IPS DF 4.7 (cell line): Measurements from ENCODE around the gene SDR9C7.
"Not testable (repeated sequence)": the region's sequence is repeated elsewhere in the genome, so short reads cannot be mapped to it uniquely, and the experiment has no call there.

Experiments
- DNase-seq: peaks from one replicate; pipeline ENCODE4 v3.0.0-alpha.2; 2013; ENCODE audit warnings: low spot score; ENCODE audit errors: extremely low read depth

Gene SDR9C7

GRCh38 chr12:56916296-56916995 lies 17.8 kb downstream of the SDR9C7 start:
- no peak for DNase-seq

- no peak for DNase-seq
Measured at GRCh38 chr12:56914724-56915123, 19.5 kb downstream of the SDR9C7 start.

DNA sequence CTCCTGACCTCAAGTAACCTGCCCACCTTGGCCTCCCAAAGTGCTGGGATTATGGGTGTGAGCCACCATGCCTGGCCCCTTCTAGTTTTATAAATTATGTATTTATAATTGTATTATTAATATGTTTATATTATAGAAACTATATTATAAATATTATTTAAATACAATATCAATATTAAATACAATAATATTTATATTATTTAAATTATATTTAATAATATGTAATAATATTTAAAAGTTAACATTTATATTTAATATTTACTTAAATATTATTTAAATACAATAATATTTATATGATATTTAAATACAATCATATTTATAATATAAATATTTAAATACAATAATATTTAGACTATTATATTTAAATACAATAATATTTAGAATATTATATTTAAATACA lies 20.0 kb downstream of the SDR9C7 start:
- DNase-seq: no peak

GRCh38 chr12:56909403-56909802 lies 24.8 kb downstream of the SDR9C7 start:
- DNase-seq: not testable (repeated sequence)

GRCh38 chr12:56908136-56908535 lies 26.1 kb downstream of the SDR9C7 start:
- DNase-seq: no peak

DNA sequence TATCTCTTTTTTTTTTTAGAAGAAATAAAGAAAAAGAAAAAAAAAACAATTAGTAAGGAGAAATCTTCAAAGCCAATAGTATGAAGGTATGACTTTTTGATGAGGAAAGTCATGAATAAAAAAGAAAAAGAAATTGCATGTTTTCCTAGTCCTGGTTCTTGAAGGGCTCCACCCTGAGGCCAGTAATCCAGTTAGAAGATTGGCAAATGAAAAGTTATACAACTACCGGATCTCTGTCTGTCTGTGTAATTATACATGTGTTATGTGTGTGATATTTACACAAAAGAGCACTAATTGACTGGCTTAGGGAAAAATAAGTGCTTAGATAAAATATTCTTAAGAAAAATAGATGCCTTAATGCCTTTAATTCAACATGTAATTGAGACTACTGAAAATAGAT lies 28.4 kb downstream of the SDR9C7 start:
- no peak for DNase-seq

GRCh38 chr12:56903374-56903773 lies 30.8 kb downstream of the SDR9C7 start:
- no peak for DNase-seq

- not testable (repeated sequence) for DNase-seq
Measured at GRCh38 chr12:56901313-56901712, 32.9 kb downstream of the SDR9C7 start.

DNA sequence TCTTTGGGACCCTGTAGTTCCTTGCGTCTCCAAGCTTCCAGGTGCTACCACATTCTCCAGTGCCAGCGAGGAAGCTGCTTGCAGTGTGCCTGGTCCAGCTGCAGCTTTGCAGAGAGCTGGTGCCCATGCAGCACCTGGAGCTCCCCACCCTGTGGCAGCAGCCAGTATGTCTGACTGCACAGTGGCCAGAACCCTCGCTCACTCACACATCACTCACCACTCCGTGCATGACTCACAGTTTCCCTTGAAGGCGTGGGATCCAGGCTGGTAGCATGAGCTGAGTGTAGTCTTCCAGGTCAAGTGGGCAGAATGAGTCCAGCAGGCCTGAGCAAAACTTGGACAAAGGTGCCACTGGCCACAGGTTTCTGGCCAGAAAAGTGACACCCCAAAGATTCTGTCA lies 33.6 kb downstream of the SDR9C7 start:
- no peak for DNase-seq

DNA sequence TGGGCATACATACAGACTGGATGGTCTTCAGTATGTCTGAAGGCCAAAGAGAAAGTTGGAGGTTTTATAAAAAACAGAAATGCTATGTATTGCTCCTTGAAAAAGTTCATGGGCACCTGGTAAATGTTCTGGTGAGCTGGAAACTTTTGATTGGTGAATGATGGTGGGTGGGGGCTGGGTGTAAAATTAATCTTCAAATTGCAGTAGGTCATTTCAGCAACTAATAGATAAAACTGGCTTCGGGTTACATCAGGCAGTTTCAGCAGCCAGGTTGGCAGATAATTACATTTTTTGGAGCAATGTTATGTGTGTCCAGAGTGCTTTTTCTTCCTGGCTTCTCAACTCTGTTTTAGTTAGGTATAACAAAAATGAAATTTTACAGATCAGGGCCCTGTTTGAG lies 35.3 kb downstream of the SDR9C7 start:
- DNase-seq: no peak

- DNase-seq: no peak
Measured at GRCh38 chr12:56897844-56898361, 36.3 kb downstream of the SDR9C7 start.

GRCh38 chr12:56896082-56896481 lies 38.1 kb downstream of the SDR9C7 start:
- no peak for DNase-seq

GRCh38 chr12:56894698-56895368 lies 39.4 kb downstream of the SDR9C7 start:
- DNase-seq: no peak

DNA sequence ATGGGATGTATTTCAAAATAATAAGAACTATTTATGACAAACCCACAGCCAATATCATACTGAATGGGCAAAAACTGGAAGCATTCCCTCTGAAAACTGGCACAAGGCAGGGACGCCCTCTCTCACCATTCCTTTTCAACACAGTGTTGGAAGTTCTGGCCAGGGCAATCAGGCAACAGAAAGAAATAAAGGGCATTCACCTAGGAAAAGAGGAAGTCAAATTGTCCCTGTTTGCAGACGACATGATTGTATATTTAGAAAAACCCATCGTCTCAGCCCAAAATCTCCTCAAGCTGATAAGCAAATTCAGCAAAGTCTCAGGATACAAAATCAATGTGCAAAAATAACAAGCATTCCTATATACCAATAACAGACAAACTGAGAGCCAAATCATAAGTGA lies 42.3 kb downstream of the SDR9C7 start:
- DNase-seq: not testable (repeated sequence)

DNA sequence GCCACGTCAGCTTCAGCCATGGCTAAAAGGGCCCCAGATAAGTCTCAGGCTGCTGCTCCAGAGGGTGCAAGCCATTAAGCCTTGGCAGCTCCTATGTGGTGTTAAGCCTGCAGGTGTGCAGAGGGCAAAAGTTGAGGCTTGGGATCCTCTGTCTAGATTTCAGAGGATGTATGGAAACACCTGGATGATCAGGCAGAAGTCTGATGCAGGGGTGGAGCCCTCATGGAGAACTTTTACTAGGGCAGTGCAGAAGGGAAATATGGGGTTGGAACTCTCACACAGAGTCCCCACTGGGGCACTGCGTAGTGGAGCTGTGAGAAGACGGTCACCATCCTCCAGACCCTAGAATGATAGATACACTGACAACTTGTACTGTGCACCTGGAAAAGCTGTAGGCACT lies 47.9 kb downstream of the SDR9C7 start:
- no peak for DNase-seq

DNA sequence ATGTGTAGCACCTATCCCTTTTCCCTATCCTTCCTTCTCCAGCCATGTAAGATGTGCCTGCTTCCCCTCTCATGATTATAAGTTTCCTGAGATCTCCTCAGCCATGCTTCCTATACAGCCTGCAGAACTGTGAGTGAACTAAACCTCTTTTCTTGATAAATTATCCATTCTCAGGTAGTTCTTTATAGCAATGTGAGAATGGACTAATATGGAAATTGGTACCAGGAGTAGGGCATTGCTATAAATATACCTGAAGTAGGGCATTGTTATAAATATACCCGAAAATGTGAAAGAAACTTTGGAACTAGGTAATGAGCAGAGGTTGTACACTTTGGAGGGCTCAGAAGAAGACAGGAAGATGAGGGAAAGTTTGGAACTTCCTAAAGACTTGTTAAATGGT lies 48.9 kb downstream of the SDR9C7 start:
- DNase-seq: no peak

GRCh38 chr12:56884421-56884820 lies 49.8 kb downstream of the SDR9C7 start:
- DNase-seq: no peak

- DNase-seq: not testable (repeated sequence)
Measured at GRCh38 chr12:56882407-56882806, 51.8 kb downstream of the SDR9C7 start.

DNA sequence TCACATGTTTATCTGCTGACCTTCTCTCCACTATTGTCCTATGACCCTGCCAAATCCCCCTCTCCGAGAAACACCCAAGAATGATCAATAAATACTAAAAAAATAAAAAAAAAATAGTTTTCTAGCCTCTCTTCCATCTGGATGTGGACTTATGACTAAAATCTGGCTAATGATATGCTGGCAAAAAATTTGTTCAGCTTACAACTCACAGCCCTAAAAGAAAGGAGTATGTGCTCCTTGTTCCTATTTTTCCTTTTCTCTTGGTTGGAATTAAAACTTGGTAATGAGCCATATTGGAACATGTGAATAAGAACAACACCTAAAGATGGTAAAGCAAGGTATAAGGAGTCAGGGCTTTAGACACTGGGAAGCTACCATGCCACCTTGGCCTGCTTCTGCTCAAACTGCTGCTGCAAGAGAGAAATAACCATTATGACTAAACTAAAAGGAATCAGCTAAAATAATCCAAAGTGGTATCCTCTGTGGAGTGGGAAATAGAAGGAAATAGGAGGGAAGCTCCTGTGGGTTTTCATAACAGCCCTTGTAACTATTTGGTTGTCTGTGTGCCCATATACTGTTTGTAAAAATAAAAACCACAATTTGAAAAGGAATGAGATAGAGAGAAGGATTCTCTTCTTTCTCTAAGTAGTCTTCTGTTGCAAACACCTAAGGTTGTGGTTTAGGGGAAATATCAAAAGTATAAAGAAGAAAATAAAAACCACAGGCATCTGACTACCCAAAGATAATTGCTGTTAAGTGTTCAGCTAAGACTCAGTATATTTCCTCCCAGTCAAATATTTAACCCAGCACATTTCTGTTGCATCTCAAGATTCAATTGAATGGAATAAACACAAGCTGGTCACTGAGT lies 53.8 kb downstream of the SDR9C7 start:
- DNase-seq: no peak

DNA sequence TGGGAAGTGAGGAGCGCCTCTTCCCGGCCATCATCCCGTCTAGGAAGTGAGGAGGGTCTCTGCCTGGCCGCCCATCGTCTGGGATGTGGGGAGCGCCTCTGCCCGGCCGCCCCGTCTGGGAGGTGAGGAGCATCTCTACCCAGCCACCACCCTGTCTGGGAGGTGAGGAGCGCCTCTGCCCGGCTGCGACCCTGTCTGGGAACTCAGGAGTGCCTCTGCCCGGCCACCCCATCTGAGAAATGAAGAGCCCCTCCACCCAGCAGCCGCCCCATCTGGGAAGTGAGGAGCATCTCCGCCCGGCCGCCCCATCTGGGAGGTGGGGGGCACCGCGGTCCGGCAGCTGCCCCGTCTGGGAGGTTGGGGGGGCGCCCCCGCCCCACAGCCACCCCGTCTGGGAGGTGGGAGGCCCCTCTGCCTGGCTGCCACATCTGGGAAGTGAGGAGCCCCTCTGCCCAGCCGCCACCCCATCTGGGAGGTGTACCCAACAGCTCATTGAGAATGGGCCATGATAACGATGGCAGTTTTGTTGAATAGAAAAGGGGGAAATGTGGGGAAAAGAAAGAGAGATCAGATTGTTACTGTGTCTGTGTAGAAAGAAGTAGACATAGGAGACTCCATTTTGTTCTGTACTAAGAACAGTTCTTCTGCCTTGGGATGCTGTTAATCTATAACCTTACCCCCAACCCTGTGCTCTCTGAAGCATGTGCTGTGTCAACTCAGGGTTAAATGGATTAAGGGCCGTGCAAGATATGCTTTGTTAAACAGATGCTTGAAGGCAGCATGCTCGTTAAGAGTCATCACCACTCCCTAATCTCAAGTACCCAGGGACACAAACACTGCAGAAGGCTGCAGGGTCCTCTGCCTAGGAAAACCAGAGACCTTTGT lies 54.7 kb downstream of the SDR9C7 start:
- not testable (repeated sequence) for DNase-seq

DNA sequence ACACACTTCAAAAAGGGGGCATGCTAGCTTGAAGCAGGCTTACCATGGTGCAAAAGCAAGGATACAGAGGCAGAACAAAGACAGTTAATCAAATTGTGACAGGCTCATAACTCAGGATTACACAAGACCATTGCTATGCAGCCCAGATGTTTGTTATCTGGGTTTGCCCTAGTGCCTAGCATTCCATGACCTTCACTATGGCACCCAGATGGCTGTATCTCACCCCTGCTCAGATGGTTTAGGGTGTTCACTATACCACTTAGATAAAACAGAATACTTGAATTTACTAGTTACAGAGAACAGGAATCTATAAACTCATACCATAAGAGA lies 56.2 kb downstream of the SDR9C7 start:
- no peak for DNase-seq
